GM21723 (cell line): ENCODE measurements around the gene MBLAC2.

ENCODE experiments used
- ATAC-seq: cut with Tn5 transposase; IDR thresholded peaks from one replicate; pipeline ENCODE4 v1.9.1; 2021; ENCODE audit warnings: mild to moderate bottlenecking, moderate library complexity; ENCODE audit not compliant: unreplicated experiment

Gene MBLAC2

GRCh38 chr5:90474235-90475107 lies at the start of gene MBLAC2, which contains the start of gene POLR3G:
TSS of gene MBLAC2 (minus strand) at chr5:90474771. CDS start at chr5:90474292, 479 bp downstream.
TSS of gene POLR3G (plus strand) at chr5:90474864. CDS start at chr5:90485568, 10,704 bp downstream.
- peak; percentile 85 for ATAC-seq

GRCh38 chr5:90519081-90519480 lies 44.5 kb upstream of the MBLAC2 start:
- no peak for ATAC-seq

GRCh38 chr5:90518661-90519060 lies 44.1 kb upstream of the MBLAC2 start:
- no peak for ATAC-seq

GRCh38 chr5:90514520-90514919 lies 39.9 kb upstream of the MBLAC2 start:
- no peak for ATAC-seq

- no peak for ATAC-seq
Measured at GRCh38 chr5:90510438-90510837, 35.9 kb upstream of the MBLAC2 start.

GRCh38 chr5:90506221-90506620 lies 31.6 kb upstream of the MBLAC2 start:
- ATAC-seq: no peak

GRCh38 chr5:90504743-90505142 lies 30.2 kb upstream of the MBLAC2 start:
- no peak for ATAC-seq

- ATAC-seq: no peak
Measured at GRCh38 chr5:90503596-90503995, 29.0 kb upstream of the MBLAC2 start.

- no peak for ATAC-seq
Measured at GRCh38 chr5:90495146-90495545, 20.6 kb upstream of the MBLAC2 start.

GRCh38 chr5:90494043-90494442 lies 19.5 kb upstream of the MBLAC2 start:
- no peak for ATAC-seq

- ATAC-seq: no peak
Measured at GRCh38 chr5:90488791-90489190, 14.2 kb upstream of the MBLAC2 start.

GRCh38 chr5:90484540-90484939 lies 10.0 kb upstream of the MBLAC2 start:
- ATAC-seq: no peak

GRCh38 chr5:90483206-90483605 lies 8.6 kb upstream of the MBLAC2 start:
- no peak for ATAC-seq

GRCh38 chr5:90480699-90481098 lies 6.1 kb upstream of the MBLAC2 start:
- no peak for ATAC-seq

GRCh38 chr5:90479611-90480385 lies 5.2 kb upstream of the MBLAC2 start:
- no peak for ATAC-seq

- ATAC-seq: no peak
Measured at GRCh38 chr5:90477621-90478215, 3.1 kb upstream of the MBLAC2 start.

GRCh38 chr5:90477073-90477472 lies 2.5 kb upstream of the MBLAC2 start:
- ATAC-seq: no peak

- no peak for ATAC-seq
Measured at GRCh38 chr5:90476391-90476790, 1.8 kb upstream of the MBLAC2 start.

GRCh38 chr5:90475436-90475980 lies 937 bp upstream of the MBLAC2 start:
- ATAC-seq: no peak

- ATAC-seq: peak; percentile 21
Measured at GRCh38 chr5:90473396-90474234, 956 bp downstream of the MBLAC2 start.
